CD4-positive, alpha-beta memory T cell (primary cell): ENCODE results near the gene LNP1. TPM values are rescaled to one million over a fixed set of nuclear protein-coding genes. Genes with fewer than 3 reads are reported as not detected.
A peak's percentile ranks its signal among the peaks of the same experiment; 100 is the strongest.
"Not testable (repeated sequence)": the region's sequence is repeated elsewhere in the genome, so short reads cannot be mapped to it uniquely, and the experiment has no call there.

Source experiments
- CTCF ChIA-PET: fragments of 350-600 bp; sonication (Branson Sonifier 250); formaldehyde crosslinking; loops from one replicate; lab custom pipeline; 2021; ENCODE audit warnings: inconsistent platforms; ENCODE audit not compliant: partially characterized antibody; lab: Charles Lee
- POLR2A ChIA-PET: fragments of 350-600 bp; sonication (Branson Sonifier 250); formaldehyde crosslinking; loops from one replicate; lab custom pipeline; 2021; ENCODE audit not compliant: partially characterized antibody; lab: Charles Lee
- DNase-seq, 5 donors: peaks; one replicate each; pipeline versions ENCODE4 v3.0.0 to v3.0.0-alpha.2; 2020 to 2022; ENCODE audit warnings: mixed read lengths in 1 of 5
- H3K27ac ChIP-seq: one replicate; pipeline ENCODE4 v1.7.0; 2013; ENCODE audit warnings: low read depth, low read length
- H3K27me3 ChIP-seq: 2 replicates; pipeline ENCODE4 v1.7.0; 2013; ENCODE audit warnings: mild to moderate bottlenecking, low read length, moderate library complexity; ENCODE audit not compliant: insufficient read depth
- H3K36me3 ChIP-seq: 2 replicates; pipeline ENCODE4 v1.7.0; 2013; ENCODE audit warnings: mild to moderate bottlenecking, low read length, moderate library complexity; ENCODE audit not compliant: insufficient read depth
- H3K4me1 ChIP-seq: 2 replicates; pipeline ENCODE4 v1.7.0; 2013; ENCODE audit warnings: mild to moderate bottlenecking, low read length, moderate library complexity; ENCODE audit not compliant: insufficient read depth
- H3K4me3 ChIP-seq, 2 donors: one replicate each; pipeline ENCODE4 v1.7.0; 2013; ENCODE audit warnings: low read length in 2 of 2, mild to moderate bottlenecking in 1 of 2
- H3K9me3 ChIP-seq, 2 donors: one replicate each; pipeline ENCODE4 v1.7.0; 2013; ENCODE audit warnings: low read length in 2 of 2, control low read depth in 1 of 2; ENCODE audit not compliant: control insufficient read depth in 1 of 2
- H3K27ac Mint-ChIP-seq, 7 donors: one replicate each; pipeline ENCODE4 v1.8.0; 2020 to 2021; ENCODE audit warnings: mixed read lengths in 7 of 7, mild to moderate bottlenecking in 6 of 7, inconsistent platforms in 3 of 7, moderate library complexity in 3 of 7
- H3K27me3 Mint-ChIP-seq, 2 donors: one replicate each; pipeline ENCODE4 v1.8.0; 2020 to 2021; ENCODE audit warnings: mixed read lengths in 2 of 2
- H3K36me3 Mint-ChIP-seq, 2 donors: one replicate each; pipeline ENCODE4 v1.8.0; 2020 to 2021; ENCODE audit warnings: mixed read lengths in 2 of 2, inconsistent platforms in 1 of 2, mild to moderate bottlenecking in 1 of 2
- H3K4me1 Mint-ChIP-seq, 4 donors: one replicate each; pipeline ENCODE4 v1.8.0; 2020 to 2021; ENCODE audit warnings: mixed read lengths in 4 of 4, mild to moderate bottlenecking in 1 of 4
- H3K4me3 Mint-ChIP-seq, 8 donors: one replicate each; pipeline ENCODE4 v1.8.0; 2020 to 2021; ENCODE audit warnings: mixed read lengths in 8 of 8, mild to moderate bottlenecking in 7 of 8, moderate library complexity in 6 of 8, inconsistent platforms in 3 of 8
- H3K9me3 Mint-ChIP-seq, 8 donors: one replicate each; pipeline ENCODE4 v1.8.0; 2020 to 2021; ENCODE audit warnings: mixed read lengths in 8 of 8, mild to moderate bottlenecking in 5 of 8, inconsistent platforms in 3 of 8, moderate library complexity in 1 of 8
- intact Hi-C: fragments of 100-400 bp; cut with micrococcal nuclease; formaldehyde crosslinking; loops from one replicate; pipeline ENCODE4 v1.15.1; 2023
- polyA plus RNA-seq, 2 donors: library from polyadenylated mRNA; unstranded; fragments of 300-500 nt; fragmentation: Illumina TruSeq; gene quantifications; one replicate each; pipeline ENCODE4 v1.2.3, GENCODE V29; 2021
- total RNA-seq, 2 experiments: library from RNA; stranded (reverse); gene quantifications; one replicate each; pipeline ENCODE4 v1.2.3, GENCODE V29; 2021

Gene LNP1, protein sequence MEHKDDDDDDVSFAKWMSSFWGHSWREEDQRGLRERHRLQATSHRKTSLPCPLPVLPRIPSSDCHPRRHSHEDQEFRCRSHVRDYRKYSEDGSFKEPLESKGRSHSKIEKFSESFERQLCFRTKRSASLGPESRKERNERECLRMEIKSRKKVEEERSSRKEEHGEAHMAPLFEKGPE
- total RNA-seq (1 to 10 TPM; 1.8 to 2.2 TPM), polyA plus RNA-seq (1 to 10 TPM in 1 of 2 donors, under 1 TPM in 1; 0.61 to 1.6 TPM)

DNA sequence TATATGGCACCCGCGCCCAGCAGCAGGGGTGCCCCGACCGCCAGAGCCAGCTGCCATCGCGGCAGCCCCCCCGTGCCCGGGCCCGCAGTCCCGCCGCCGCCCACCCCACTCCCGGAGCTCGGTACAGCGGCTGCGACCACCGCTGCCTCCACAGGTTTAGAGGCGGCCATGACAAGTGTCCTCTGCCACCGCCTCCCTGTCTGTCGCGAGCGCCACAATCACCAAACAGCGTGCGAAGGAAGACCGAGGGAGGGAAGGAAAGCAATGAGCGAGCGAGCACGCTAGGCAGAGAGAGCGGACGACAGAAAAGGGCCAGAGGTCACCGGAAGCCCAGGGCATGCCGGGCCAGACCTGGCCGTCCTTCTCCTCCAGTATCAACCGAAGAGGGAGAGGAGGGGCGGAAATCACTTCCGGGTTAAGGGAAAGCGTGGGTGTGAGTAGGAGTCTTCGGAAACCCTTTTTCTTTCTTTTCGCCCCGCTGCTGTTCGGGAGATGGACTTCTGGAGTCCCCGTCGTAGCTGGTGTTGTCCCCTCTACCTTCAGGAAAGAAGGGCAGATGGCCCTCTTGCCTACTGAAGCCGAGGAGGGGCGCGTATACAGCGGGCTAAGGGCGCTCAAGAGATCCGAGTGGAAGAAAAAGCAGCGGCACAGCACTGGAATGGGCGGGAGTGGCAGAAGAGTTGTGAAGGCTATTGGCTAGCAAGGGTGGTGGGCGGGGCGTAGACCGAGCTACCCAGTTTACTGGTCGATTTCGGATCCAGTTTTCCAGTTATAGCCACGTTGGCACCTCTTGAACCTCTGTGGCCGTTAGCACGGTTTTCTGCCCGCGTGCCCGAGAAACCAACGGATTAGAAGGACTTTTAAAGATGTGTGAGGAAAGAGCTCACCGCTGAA lies at the start of gene LNP1, which contains the start of gene TOMM70:
TSS of gene LNP1 (plus strand) at position 760 of the 894 bp plus-strand sequence. CDS start 28,191 bp downstream, outside the sequence.
TSS of gene TOMM70 (minus strand) at position 310 of the 894 bp plus-strand sequence. CDS start at position 170, 140 bp downstream.
- H3K27ac Mint-ChIP-seq, result peak within 1 kb of the TSS; percentile 95 to 99 (median 97)
- H3K9me3 Mint-ChIP-seq, result no peaks in the 10 kb centered on the region
- Histone ChIP-seq H3K9me3 (no peaks in the 10 kb centered on the region), H3K27ac (peak within 1 kb of the TSS; percentile 85), H3K27me3 (no peaks in the 10 kb centered on the region), H3K4me1 (peaks cover 52% of the 10 kb centered on the region), H3K4me3 (peak within 1 kb of the TSS; percentile 83 to 98), H3K36me3 (no peaks in the 10 kb centered on the region)
- ChIA-PET CTCF (interaction anchor here (0.8 to 1.9 kb wide), 7 partner anchors 14 to 583 kb away, joined by 3 to 6 read pairs (median 4); partner anchors contain the start of genes CMSS1 and TBC1D23), POLR2A (interaction anchor here (0.6 to 3.0 kb wide), 10 partner anchors 15 to 1275 kb away, joined by 3 to 23 read pairs (median 6); partner anchors contain the start of genes NIT2, PCNP, TBC1D23 and TFG)
- H3K36me3 Mint-ChIP-seq, result peaks cover 4 to 16% of the 10 kb centered on the region in 2 donors
- intact Hi-C loops, result loop anchor here (1.0 to 2.0 kb wide), 8 partner anchors 31 to 1276 kb away; partner anchors contain the start of genes CMSS1, NIT2, TBC1D23 and TFG
- peaks cover 36 to 73% (median 57%) of the 10 kb centered on the region in 4 donors for H3K4me1 Mint-ChIP-seq
- H3K27me3 Mint-ChIP-seq, result no peaks in the 10 kb centered on the region
- peak; percentile 94 to 97 (median 95) for DNase-seq
- H3K4me3 Mint-ChIP-seq, result peak within 1 kb of the TSS; percentile 96 to 99 (median 97)

GRCh38 chr3:100351770-100352169 lies 49.6 kb upstream of the LNP1 start:
- CTCF ChIA-PET, result interaction anchor here (0.8 kb wide), 1 partner anchor 50 kb away, joined by 4 read pairs; the partner anchor contains the start of gene LNP1
- H3K36me3 Mint-ChIP-seq, result peaks cover 50 to 75% of the 10 kb centered on the region in 2 donors

GRCh38 chr3:100352296-100353231 lies 48.8 kb upstream of the LNP1 start:
- CTCF ChIA-PET, result interaction anchor here (0.8 kb wide), 1 partner anchor 49 kb away, joined by 4 read pairs; the partner anchor contains the start of gene LNP1
- H3K27ac Mint-ChIP-seq, result peak overlapping the region in 1 of 7 donors; percentile 36
- H3K27me3 Mint-ChIP-seq, result no peaks in the 10 kb centered on the region
- Histone ChIP-seq H3K27me3 (no peaks in the 10 kb centered on the region), H3K36me3 (peaks cover 18% of the 10 kb centered on the region), H3K4me3 (no peak overlapping the region), H3K4me1 (no peaks in the 10 kb centered on the region), H3K9me3 (no peaks in the 10 kb centered on the region), H3K27ac (no peak overlapping the region)
- H3K36me3 Mint-ChIP-seq, result peaks cover 47 to 73% of the 10 kb centered on the region in 2 donors
- H3K9me3 Mint-ChIP-seq, result peaks cover 0 to 7% (median 0%) of the 10 kb centered on the region in 8 donors
- POLR2A ChIA-PET, result no interaction called here
- H3K4me1 Mint-ChIP-seq, result no peaks in the 10 kb centered on the region
- no peak overlapping the region for H3K4me3 Mint-ChIP-seq
- intact Hi-C loops, result no loop called here
- no peak for DNase-seq

More at GRCh38 chr3:100351770-100352169, 49.6 kb upstream of the LNP1 start:
- H3K4me3 Mint-ChIP-seq, H3K27ac Mint-ChIP-seq, H3K9me3 Mint-ChIP-seq, H3K27me3 Mint-ChIP-seq, H3K9me3 ChIP-seq, H3K27me3 ChIP-seq, H3K4me1 ChIP-seq, H3K4me3 ChIP-seq, POLR2A ChIA-PET, intact Hi-C loops, DNase-seq, H3K27ac ChIP-seq, H3K4me1 Mint-ChIP-seq: not testable (repeated sequence)
- H3K36me3 ChIP-seq, result peaks cover 18% of the 10 kb centered on the region

GRCh38 chr3:100354850-100355249 lies 46.5 kb upstream of the LNP1 start:
- H3K9me3 Mint-ChIP-seq, result peaks cover 0 to 4% (median 0%) of the 10 kb centered on the region in 8 donors
- no peaks in the 10 kb centered on the region for H3K27me3 Mint-ChIP-seq
- H3K36me3 Mint-ChIP-seq, result peaks cover 32 to 73% of the 10 kb centered on the region in 2 donors
- no peak for DNase-seq
- Histone ChIP-seq H3K27me3 (no peaks in the 10 kb centered on the region), H3K4me3 (no peak overlapping the region), H3K4me1 (no peaks in the 10 kb centered on the region), H3K27ac (no peak overlapping the region), H3K9me3 (no peaks in the 10 kb centered on the region), H3K36me3 (peaks cover 11% of the 10 kb centered on the region)
- CTCF ChIA-PET, result interaction anchor here (1.4 kb wide), 1 partner anchor 9 kb away, joined by 4 read pairs; no protein-coding TSS in a partner anchor
- no peaks in the 10 kb centered on the region for H3K4me1 Mint-ChIP-seq
- intact Hi-C loops, result no loop called here
- peak overlapping the region in 2 of 7 donors; percentile 17 to 34 for H3K27ac Mint-ChIP-seq
- H3K4me3 Mint-ChIP-seq, result no peak overlapping the region
- POLR2A ChIA-PET, result no interaction called here

DNA sequence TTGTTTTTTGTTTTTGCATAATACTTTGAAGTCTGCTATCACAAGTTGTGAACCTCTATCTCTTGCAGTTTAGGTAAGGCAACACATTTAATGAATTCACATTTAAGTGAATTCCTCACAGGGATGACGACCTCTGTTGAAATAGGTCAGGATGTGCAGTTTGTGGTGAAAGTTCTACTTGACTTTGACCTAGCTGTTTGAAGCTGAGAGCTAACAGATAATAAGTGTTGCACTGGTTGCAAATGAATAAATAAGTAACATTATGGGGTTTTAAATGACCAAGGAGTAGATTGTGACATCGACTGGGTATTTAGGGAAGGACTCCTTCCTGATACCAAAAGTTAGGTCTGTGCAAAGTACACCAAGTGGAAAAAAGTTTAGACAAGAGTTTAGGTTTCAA lies 42.9 kb upstream of the LNP1 start:
- no peak for DNase-seq
- no peaks in the 10 kb centered on the region for H3K27me3 Mint-ChIP-seq
- peak overlapping the region in 3 of 7 donors; percentile 30 to 80 (median 63) for H3K27ac Mint-ChIP-seq
- H3K4me1 Mint-ChIP-seq, result no peaks in the 10 kb centered on the region
- Histone ChIP-seq H3K9me3 (no peaks in the 10 kb centered on the region), H3K27me3 (no peaks in the 10 kb centered on the region), H3K27ac (no peak overlapping the region), H3K36me3 (no peaks in the 10 kb centered on the region), H3K4me3 (no peak overlapping the region), H3K4me1 (no peaks in the 10 kb centered on the region)
- CTCF ChIA-PET, result no interaction called here
- no peak overlapping the region for H3K4me3 Mint-ChIP-seq
- H3K36me3 Mint-ChIP-seq, result peaks cover 31 to 74% of the 10 kb centered on the region in 2 donors
- POLR2A ChIA-PET, result no interaction called here
- H3K9me3 Mint-ChIP-seq, result peaks cover 0 to 5% (median 1%) of the 10 kb centered on the region in 8 donors
- intact Hi-C loops, result no loop called here

- intact Hi-C loops, result no loop called here
- DNase-seq, result no peak
- Histone ChIP-seq H3K4me3 (no peak overlapping the region), H3K27ac (no peak overlapping the region), H3K27me3 (no peaks in the 10 kb centered on the region), H3K36me3 (no peaks in the 10 kb centered on the region), H3K4me1 (no peaks in the 10 kb centered on the region), H3K9me3 (no peaks in the 10 kb centered on the region)
- Mint-ChIP-seq H3K9me3 (peaks cover 0 to 5% (median 1%) of the 10 kb centered on the region in 8 donors), H3K27ac (peak overlapping the region in 2 of 7 donors; percentile 4 to 63), H3K4me1 (no peaks in the 10 kb centered on the region), H3K36me3 (peaks cover 34 to 78% of the 10 kb centered on the region in 2 donors), H3K27me3 (no peaks in the 10 kb centered on the region), H3K4me3 (no peak overlapping the region)
- POLR2A ChIA-PET, result no interaction called here
- CTCF ChIA-PET, result no interaction called here
Measured at GRCh38 chr3:100359035-100359434, 42.3 kb upstream of the LNP1 start.
